Activated T-cell treated with anti-CD3 and anti-CD28 coated beads, Interleukin-2, amount 50 U/mL, for 4 hours (primary cell): ENCODE measurements around the gene KIFC1. TPM values are rescaled to one million over a fixed set of nuclear protein-coding genes. Genes with fewer than 3 reads are reported as not detected.
"Not testable (repeated sequence)": the region's sequence is repeated elsewhere in the genome, so short reads cannot be mapped to it uniquely, and the experiment has no call there.

ENCODE experiments used
- ATAC-seq, 2 donors: fragments of 200-7000 bp; cut with Tn5 transposase; one replicate each; pipeline ENCODE4 v1.10.0; 2021
- DNase-seq: peaks from one replicate; pipeline ENCODE4 v3.0.0-alpha.2; 2020
- H3K27me3 Mint-ChIP-seq: one replicate; pipeline ENCODE4 v1.8.0; 2021; ENCODE audit warnings: low read depth, mixed read lengths
- H3K36me3 Mint-ChIP-seq: one replicate; pipeline ENCODE4 v1.8.0; 2022; ENCODE audit warnings: mixed read lengths; ENCODE audit not compliant: insufficient read depth
- H3K4me1 Mint-ChIP-seq: one replicate; pipeline ENCODE4 v1.8.0; 2021; ENCODE audit warnings: low read depth, mixed read lengths
- H3K4me3 Mint-ChIP-seq: one replicate; pipeline ENCODE4 v1.8.0; 2021; ENCODE audit warnings: mild to moderate bottlenecking, moderate library complexity, mixed read lengths
- H3K9me3 Mint-ChIP-seq: one replicate; pipeline ENCODE4 v1.8.0; 2021; ENCODE audit warnings: mixed read lengths
- total RNA-seq, 3 donors: library from RNA; stranded (reverse); gene quantifications; one replicate each; pipeline ENCODE4 v1.2.1, GENCODE V29; 2021

The KIFC1 gene
- 1 to 10 TPM; 7.3 to 8.3 (median 7.4) TPM for total RNA-seq

GRCh38 chr6:33391278-33391921 lies at the start of gene KIFC1:
Gene KIFC1 (plus strand): TSS chr6:33391823. CDS start chr6:33391986, 163 bp downstream.
- ATAC-seq: peak; percentile 95
- H3K36me3 Mint-ChIP-seq: no peaks in the 10 kb centered on the region
- no peaks in the 10 kb centered on the region for H3K27me3 Mint-ChIP-seq

GRCh38 chr6:33343606-33343952 lies 48.0 kb upstream of the KIFC1 start:
- H3K27me3 Mint-ChIP-seq, H3K36me3 Mint-ChIP-seq, H3K9me3 Mint-ChIP-seq, DNase-seq: not testable (repeated sequence)
- peak overlapping the region; percentile 58 for H3K4me3 Mint-ChIP-seq
- peak; percentile 9 to 16 for ATAC-seq
- peaks cover 36% of the 10 kb centered on the region for H3K4me1 Mint-ChIP-seq

More at GRCh38 chr6:33391278-33391921, at the start of gene KIFC1:
- H3K4me3 Mint-ChIP-seq: peak within 1 kb of the TSS; percentile 83
- H3K9me3 Mint-ChIP-seq: no peaks in the 10 kb centered on the region
- DNase-seq: peak; percentile 98
- peaks cover 25% of the 10 kb centered on the region for H3K4me1 Mint-ChIP-seq

DNA sequence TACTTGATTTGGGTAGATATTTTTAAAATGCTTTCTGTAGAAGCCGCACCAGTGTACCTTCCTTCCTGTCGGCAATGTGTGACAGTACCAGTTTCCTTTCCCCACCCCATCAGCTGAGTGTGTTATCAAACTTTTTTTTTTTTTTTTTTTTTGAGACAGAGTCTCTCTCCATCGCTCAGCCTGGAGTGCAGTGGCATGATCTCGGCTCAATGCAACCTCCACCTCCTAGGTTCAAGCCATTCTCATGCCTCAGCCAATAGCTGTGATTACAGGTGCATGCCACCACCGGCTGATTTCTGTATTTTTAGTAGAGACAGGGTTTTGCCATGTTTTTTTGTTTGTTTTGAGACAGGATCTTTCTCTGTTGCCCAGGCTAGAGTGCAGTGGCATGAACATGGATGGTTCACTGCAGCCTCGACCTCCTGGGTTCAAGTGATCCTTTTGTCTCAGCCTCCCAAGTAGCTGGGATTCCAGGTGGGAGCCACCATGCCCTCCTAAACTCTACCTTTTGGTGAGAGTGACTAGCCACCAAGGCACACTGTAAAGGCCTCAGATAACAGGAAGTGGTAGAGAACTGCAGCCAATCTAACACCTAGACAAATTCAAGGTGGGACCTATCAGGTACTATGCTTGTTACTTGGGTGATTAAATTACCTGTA lies 47.5 kb upstream of the KIFC1 start:
- Mint-ChIP-seq H3K9me3 (no peaks in the 10 kb centered on the region), H3K4me3 (peak overlapping the region; percentile 58), H3K36me3 (no peaks in the 10 kb centered on the region), H3K4me1 (peaks cover 36% of the 10 kb centered on the region), H3K27me3 (no peaks in the 10 kb centered on the region)
- ATAC-seq (peak; percentile 64), DNase-seq (peak; percentile 43)

DNA sequence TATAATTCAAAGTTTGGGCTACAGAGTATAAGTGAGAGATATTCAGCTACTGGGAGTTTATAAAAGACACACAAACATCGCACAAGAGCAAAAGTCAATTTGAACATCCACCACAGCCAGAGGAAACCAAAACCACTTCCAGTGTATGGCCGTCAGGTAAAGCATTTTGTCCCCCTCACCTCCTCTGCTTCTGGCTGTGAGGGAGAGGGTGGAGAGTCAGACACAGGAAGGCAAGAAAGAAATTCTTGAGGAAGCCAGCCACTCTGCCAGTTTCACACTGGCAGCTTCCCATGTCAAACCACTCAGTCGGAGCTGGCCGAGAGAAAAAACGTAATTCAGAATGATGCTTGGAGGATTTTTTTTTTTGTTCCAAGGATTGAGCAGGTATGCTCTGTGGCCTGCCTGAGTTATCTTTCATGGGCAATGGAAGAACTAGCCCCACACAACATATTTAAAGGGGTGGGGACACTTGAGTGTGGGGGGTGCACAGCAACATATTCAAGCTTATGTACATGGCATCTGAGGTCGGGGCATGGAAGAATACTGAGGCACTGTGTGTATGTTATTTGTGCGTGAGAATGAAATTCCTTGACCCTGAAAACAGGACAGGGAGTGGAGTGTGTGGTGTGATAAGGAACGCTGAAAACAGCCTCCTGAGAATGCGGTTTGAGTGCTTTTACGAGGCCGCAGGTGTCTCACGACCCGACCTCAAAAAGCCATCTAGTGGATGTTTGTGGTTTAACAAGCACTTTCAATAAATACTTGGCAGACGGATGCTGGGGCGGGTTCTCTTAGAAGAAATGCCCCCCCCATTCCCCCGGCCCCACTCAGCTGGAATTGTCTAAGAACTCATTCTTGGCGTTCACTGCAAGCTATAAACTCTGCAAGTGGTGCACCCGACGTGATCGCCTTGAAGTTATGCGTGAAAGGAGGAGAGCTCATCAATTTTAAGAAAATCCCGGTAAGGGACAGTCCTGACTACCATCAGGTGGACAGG lies 46.6 kb upstream of the KIFC1 start:
- H3K9me3 Mint-ChIP-seq: no peaks in the 10 kb centered on the region
- H3K4me3 Mint-ChIP-seq: peak overlapping the region; percentile 69
- ATAC-seq: peak; percentile 64 to 71
- H3K27me3 Mint-ChIP-seq: no peaks in the 10 kb centered on the region
- DNase-seq: peak; percentile 57
- peaks cover 34% of the 10 kb centered on the region for H3K4me1 Mint-ChIP-seq
- no peaks in the 10 kb centered on the region for H3K36me3 Mint-ChIP-seq

DNA sequence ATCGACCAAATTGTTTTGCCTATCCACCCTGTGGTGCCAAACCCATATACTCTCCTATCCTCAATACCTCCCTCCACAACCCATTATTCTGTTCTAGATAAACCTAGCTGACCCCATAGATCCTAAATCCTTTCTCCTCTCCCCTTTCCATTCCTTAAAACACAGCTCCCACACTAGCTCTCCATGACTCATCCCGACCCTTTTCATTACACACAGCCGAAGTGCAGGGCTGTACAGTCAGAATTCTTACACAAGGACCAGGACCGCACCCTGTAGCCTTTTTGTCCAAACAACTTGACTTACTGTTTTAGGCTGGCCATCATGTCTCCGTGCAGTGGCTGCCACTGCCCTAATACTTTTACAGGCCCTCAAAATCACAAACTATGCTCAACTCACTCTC lies 44.7 kb upstream of the KIFC1 start:
- H3K9me3 Mint-ChIP-seq, DNase-seq, H3K4me3 Mint-ChIP-seq, H3K27me3 Mint-ChIP-seq, H3K36me3 Mint-ChIP-seq, ATAC-seq: not testable (repeated sequence)
- H3K4me1 Mint-ChIP-seq: peaks cover 30% of the 10 kb centered on the region

DNA sequence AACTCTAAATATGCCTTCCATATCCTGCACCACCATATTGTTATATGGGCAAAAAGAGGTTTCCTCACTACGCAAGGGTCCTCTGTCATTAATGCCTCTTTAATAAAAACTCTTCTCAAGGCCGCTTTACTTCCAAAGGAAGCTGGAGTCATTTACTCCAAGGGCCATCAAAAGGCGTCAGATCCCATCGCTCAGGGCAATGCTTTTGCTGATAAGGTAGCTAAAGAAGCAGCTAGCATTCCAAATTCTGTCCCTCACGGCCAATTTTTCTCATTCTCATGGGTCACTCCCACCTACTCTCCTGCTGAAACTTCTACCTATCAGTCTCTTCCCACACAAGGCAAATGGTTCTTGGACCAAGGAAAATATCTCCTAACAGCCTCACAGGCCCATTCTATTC lies 43.8 kb upstream of the KIFC1 start:
- DNase-seq: no peak
- Mint-ChIP-seq H3K4me3 (no peak overlapping the region), H3K27me3 (no peaks in the 10 kb centered on the region), H3K9me3 (no peaks in the 10 kb centered on the region), H3K4me1 (peaks cover 30% of the 10 kb centered on the region), H3K36me3 (no peaks in the 10 kb centered on the region)
- no peak for ATAC-seq

DNA sequence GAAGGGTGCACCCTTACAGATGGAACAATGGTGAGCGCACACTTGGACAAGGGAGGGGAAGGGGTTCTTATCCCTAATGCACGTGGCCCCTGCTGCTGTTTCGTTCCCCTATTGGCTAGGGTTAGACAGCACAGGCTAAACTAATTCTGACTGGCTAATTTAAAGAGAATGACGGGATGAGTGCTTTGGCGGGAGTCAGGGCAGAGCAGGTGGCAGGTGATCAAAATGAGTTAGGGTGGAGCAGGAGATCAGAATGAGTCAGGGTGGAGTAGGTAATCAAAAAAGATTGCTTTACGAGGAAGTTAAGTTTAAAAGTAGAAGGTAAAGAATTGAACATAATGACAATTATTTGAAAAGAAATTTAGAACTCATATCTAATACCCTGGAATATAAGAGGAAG lies 35.8 kb upstream of the KIFC1 start:
- not testable (repeated sequence) for ATAC-seq, DNase-seq, H3K27me3 Mint-ChIP-seq, H3K36me3 Mint-ChIP-seq, H3K9me3 Mint-ChIP-seq, H3K4me3 Mint-ChIP-seq, H3K4me1 Mint-ChIP-seq

GRCh38 chr6:33356295-33356694 lies 35.3 kb upstream of the KIFC1 start:
- Mint-ChIP-seq H3K4me1 (no peaks in the 10 kb centered on the region), H3K27me3 (peaks cover 2% of the 10 kb centered on the region), H3K36me3 (no peaks in the 10 kb centered on the region), H3K4me3 (no peak overlapping the region), H3K9me3 (no peaks in the 10 kb centered on the region)
- no peak for ATAC-seq
- no peak for DNase-seq

DNA sequence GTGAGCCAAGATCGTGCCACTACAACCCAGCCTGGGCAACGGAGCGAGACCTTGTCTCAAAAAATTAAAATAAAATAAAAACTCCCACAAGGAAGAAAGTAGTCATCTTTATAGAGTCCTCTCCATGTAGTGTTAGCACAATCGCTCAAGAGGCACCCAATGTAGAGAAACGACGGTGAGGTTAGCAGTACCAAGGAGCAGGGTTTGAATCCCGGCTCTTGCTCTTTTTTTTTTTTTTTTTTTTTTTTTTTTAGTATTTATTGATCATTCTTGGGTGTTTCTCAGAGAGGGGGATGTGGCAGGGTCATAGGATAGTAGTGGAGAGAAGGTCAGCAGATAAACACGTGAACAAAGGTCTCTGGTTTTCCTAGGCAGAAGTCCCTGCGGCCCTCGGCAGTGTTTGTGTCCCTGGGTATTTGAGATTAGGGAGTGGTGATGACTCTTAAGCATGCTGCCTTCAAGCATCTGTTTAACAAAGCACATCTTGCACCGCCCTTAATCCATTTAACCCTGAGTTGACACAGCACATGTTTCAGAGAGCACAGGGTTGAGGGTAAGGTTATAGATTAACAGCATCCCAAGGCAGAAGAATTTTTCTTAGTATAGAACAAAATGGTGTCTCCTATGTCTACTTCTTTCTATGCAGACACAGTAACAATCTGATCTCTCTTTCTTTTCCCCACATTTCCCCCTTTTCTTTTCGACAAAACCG lies 34.3 kb upstream of the KIFC1 start:
- H3K36me3 Mint-ChIP-seq, ATAC-seq, H3K27me3 Mint-ChIP-seq, H3K4me3 Mint-ChIP-seq, DNase-seq, H3K9me3 Mint-ChIP-seq, H3K4me1 Mint-ChIP-seq: not testable (repeated sequence)

DNA sequence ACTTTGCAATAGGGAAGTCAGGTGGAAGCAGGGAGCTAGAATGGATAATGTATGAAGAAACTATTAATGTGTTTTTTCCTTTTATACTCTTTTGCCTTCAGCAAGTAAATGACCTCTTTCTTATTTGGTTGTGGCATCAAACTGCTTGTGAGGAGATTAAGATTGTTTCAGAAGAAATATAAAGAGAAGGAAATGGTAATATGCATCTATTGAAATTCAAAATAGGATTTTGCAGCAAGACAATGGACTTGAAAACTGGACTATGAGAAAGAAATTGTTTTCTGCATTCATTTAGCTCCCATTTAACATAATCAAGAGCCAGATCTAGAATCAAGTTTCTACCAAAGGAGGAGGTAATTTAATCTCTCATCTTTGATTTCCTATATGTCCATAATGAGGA lies 32.3 kb upstream of the KIFC1 start:
- DNase-seq (no peak), ATAC-seq (no peak)

GRCh38 chr6:33363486-33363885 lies 28.1 kb upstream of the KIFC1 start:
- not testable (repeated sequence) for H3K4me1 Mint-ChIP-seq, DNase-seq, H3K9me3 Mint-ChIP-seq, H3K27me3 Mint-ChIP-seq, ATAC-seq, H3K36me3 Mint-ChIP-seq, H3K4me3 Mint-ChIP-seq

More for the DNA sequence above, 32.3 kb upstream of the KIFC1 start:
- Mint-ChIP-seq H3K9me3 (no peaks in the 10 kb centered on the region), H3K4me3 (no peak overlapping the region), H3K36me3 (no peaks in the 10 kb centered on the region), H3K27me3 (peaks cover 2% of the 10 kb centered on the region), H3K4me1 (no peaks in the 10 kb centered on the region)

GRCh38 chr6:33364475-33365205 lies 27.0 kb upstream of the KIFC1 start:
- not testable (repeated sequence) for H3K27me3 Mint-ChIP-seq, H3K36me3 Mint-ChIP-seq, ATAC-seq, H3K4me1 Mint-ChIP-seq, H3K9me3 Mint-ChIP-seq, DNase-seq, H3K4me3 Mint-ChIP-seq

DNA sequence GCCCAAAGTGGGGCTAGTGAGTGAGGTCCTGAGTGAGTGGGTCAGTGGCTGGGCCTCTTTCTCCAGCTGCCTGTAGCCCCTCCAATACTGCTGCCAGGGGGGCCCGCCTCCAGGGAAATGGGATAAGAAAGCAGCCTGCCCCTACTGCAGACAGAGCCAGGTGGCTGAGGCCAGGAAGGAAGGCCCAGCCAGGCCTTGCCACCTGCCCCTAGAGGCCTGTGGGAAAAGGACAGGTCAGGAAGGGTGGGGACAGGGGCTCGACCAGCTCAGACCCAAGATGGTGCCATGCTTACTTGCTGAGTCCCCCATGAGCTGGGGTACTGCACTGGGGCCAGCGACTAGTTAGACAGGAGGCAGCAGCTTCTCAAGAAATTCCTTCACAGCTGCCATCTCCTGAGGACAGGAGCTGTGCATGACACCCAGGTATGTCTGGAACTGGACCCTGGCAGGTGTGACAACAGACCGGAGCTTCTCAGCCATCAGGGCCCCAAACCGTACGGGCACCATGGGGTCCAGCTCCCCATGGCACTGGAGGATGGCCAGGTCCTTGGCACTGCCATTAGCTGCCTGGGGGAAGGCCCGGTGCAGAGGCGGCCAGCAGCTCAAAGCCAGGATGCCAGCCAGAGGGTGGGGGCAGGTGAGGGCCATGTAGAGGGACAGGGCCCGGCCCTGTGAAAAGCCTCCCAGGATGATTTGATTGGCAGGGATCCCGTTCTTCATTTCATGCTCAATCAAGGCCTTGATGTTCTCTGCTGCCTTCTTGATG lies 26.2 kb upstream of the KIFC1 start:
- H3K36me3 Mint-ChIP-seq, H3K4me3 Mint-ChIP-seq, H3K9me3 Mint-ChIP-seq, ATAC-seq, DNase-seq, H3K27me3 Mint-ChIP-seq, H3K4me1 Mint-ChIP-seq: not testable (repeated sequence)
